ENCODE measurements around the gene CBX5.

The CBX5 gene

GRCh38 chr12:54257332-54257731 lies 22.6 kb downstream of the CBX5 start:
- DNase-seq (ENCODE audit: low read depth) = no peak
- no peak for TF ChIP-seq CTCF (IDR thresholded peaks at IDR 0.05; ENCODE audit: insufficient read depth, low read depth, low read length, missing control alignments)
- H3K4me3 ChIP-seq (ENCODE audit: low read length) = no peak overlapping the region

- H3K4me3 ChIP-seq (ENCODE audit: low read length) = no peak overlapping the region
- DNase-seq (ENCODE audit: low read depth) = no peak
- TF ChIP-seq CTCF (IDR thresholded peaks at IDR 0.05; ENCODE audit: insufficient read depth, low read depth, low read length, missing control alignments) = no peak
Observed at GRCh38 chr12:54253240-54253639, 26.7 kb downstream of the CBX5 start.

- no peak overlapping the region for H3K4me3 ChIP-seq (ENCODE audit: low read length)
- peak; percentile 58 for TF ChIP-seq CTCF (IDR thresholded peaks at IDR 0.05; ENCODE audit: insufficient read depth, low read depth, low read length, missing control alignments)
- DNase-seq (ENCODE audit: low read depth) = peak; percentile 57
Observed at GRCh38 chr12:54251667-54252284, 28.1 kb downstream of the CBX5 start.

DNA sequence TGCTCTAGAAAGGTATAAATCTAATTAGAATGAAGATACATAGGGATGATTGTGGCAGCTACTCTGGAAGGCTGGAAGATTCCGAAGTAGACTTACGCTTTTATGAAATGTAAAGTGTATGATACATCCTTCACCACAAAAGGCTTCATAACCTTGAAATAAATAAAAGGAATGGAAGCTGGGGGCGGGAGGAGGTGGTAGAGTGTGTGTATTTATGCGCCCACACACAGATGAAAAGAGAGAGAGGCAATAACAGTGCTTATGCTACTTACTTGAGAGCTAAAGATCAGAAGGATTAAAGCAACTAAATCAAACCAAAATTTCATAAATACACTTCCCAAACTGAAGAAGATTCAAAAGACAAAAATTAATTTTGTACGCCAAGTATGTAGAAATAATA lies 30.4 kb downstream of the CBX5 start:
- no peak overlapping the region for H3K4me3 ChIP-seq (ENCODE audit: low read length)
- no peak for TF ChIP-seq CTCF (IDR thresholded peaks at IDR 0.05; ENCODE audit: insufficient read depth, low read depth, low read length, missing control alignments)
- DNase-seq (ENCODE audit: low read depth) = no peak

DNA sequence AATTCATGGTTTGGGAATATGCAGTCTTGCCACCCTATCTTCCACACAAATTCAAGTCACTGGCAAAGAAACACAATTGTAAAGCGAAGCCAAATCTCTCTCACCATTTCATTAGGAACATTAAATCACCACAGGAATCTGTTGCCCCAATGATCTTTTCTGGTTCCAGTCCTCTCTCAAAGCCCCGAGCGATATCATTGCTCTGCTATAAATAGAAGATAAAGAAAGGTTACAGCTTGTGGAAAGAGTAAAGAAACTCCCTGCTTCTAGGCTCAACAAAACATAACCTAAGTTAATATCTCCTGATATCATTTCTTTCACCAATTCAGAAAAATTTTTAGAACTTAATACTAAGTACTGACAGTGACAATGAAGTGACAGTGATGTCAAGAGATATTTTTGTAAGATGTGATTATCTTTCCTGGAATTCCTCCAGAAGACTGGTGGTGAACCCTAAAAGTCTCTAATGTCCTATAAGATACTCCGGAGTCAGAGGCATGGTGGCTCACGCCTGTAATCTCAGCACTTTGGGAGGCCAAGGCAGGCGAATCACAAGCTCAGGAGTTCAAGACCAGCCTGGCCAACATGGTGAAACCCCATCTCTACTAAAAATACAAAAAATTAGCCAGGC lies 33.8 kb downstream of the CBX5 start:
- no peak for TF ChIP-seq CTCF (IDR thresholded peaks at IDR 0.05; ENCODE audit: insufficient read depth, low read depth, low read length, missing control alignments)
- DNase-seq (ENCODE audit: low read depth) = no peak
- H3K4me3 ChIP-seq (ENCODE audit: low read length) = no peak overlapping the region

GRCh38 chr12:54240971-54241588 lies 38.8 kb downstream of the CBX5 start:
- no peak for TF ChIP-seq CTCF (IDR thresholded peaks at IDR 0.05; ENCODE audit: insufficient read depth, low read depth, low read length, missing control alignments)

More at GRCh38 chr12:54240971-54241588, 38.8 kb downstream of the CBX5 start:
- DNase-seq (ENCODE audit: low read depth) = peak; percentile 78
- H3K4me3 ChIP-seq (ENCODE audit: low read length) = no peak overlapping the region
